Gastrocnemius medialis (tissue), 4 donors: Measurements from ENCODE around the gene AVPR2. TPM values are rescaled to one million over a fixed set of nuclear protein-coding genes. Genes with fewer than 3 reads are reported as not detected.

Experiments
- ATAC-seq, 2 donors: fragments of 150-250 bp; one replicate each; pipeline ENCODE4 v1.9.1; 2016
- DNase-seq, 2 donors: peaks; one replicate each; pipeline ENCODE4 v3.0.0-alpha.2; 2019
- H3K27ac ChIP-seq, 4 donors: fragments of 200-600 bp; sonication (generic); 1 replicate in 1 of 4; 2 replicates in 3 of 4; pipeline ENCODE4 v1.5.1; 2016 to 2018; ENCODE audit warnings: mild to moderate bottlenecking in 2 of 4, moderate library complexity in 1 of 4
- H3K27me3 ChIP-seq, 3 donors: fragments of 200-600 bp; sonication (generic) in 2 of 3; 1 replicate in 1 of 3; 2 replicates in 2 of 3; pipeline versions ENCODE4 v1.5.1 to v1.6.0; 2016 to 2019; ENCODE audit warnings: mild to moderate bottlenecking in 1 of 3, moderate library complexity in 1 of 3
- H3K36me3 ChIP-seq, 2 donors: fragments of 200-600 bp; sonication (generic) in 1 of 2; one replicate each; pipeline ENCODE4 v1.5.1; 2017 to 2018
- H3K4me1 ChIP-seq, 2 donors: fragments of 200-600 bp; sonication (generic) in 1 of 2; one replicate each; pipeline ENCODE4 v1.5.1; 2016 to 2017; ENCODE audit warnings: mild to moderate bottlenecking in 2 of 2
- H3K4me3 ChIP-seq, 4 donors: fragments of 200-600 bp; sonication (generic) in 3 of 4; 1 replicate in 1 of 4; 2 replicates in 3 of 4; pipeline ENCODE4 v1.5.1; 2016 to 2019; ENCODE audit warnings: mild to moderate bottlenecking in 2 of 4
- H3K9me3 ChIP-seq, 3 donors: fragments of 200-600 bp; sonication (generic) in 2 of 3; 1 replicate in 1 of 3; 2 replicates in 2 of 3; pipeline ENCODE4 v1.5.1; 2016 to 2019
- CTCF ChIP-seq, 5 experiments: fragments of 450-650 bp in 3 of 5; fragments of 200-600 bp in 2 of 5; sonication (generic) in 2 of 5; IDR thresholded peaks in 4 of 5; conservative IDR thresholded peaks in 1 of 5; 1 replicate in 4 of 5; 2 replicates in 1 of 5; pipeline ENCODE4 v1.5.1; 2016 to 2019; ENCODE audit warnings: antibody characterized with exemption in 5 of 5, mild to moderate bottlenecking in 3 of 5, moderate library complexity in 3 of 5
- POLR2A ChIP-seq, 2 donors: fragments of 450-650 bp; IDR thresholded peaks; one replicate each; pipeline ENCODE4 v1.6.1; 2017; ENCODE audit warnings: antibody characterized with exemption in 2 of 2, mild to moderate bottlenecking in 2 of 2, moderate library complexity in 2 of 2
- in situ Hi-C, 4 donors: fragments of 200-750 bp; cut with MboI; loops; one replicate each; pipeline versions ENCODE4 v1.15.0 to v1.8.0; 2017; ENCODE audit warnings: low sequenced_read_pairs in 4 of 4
- intact Hi-C: fragments of 100-400 bp; cut with DNase I; formaldehyde crosslinking; loops from one replicate; pipeline ENCODE4 v1.15.1; 2023; ENCODE audit warnings: low total_unique reads
- total RNA-seq, 4 donors: library from RNA; depleted of rRNA; stranded (reverse); fragments of >200 nt; gene quantifications; one replicate each; pipeline versions ENCODE4 v1.1.0 to v1.2.3, GENCODE V29; 2016

Gene AVPR2
- total RNA-seq, 4 donors from 2014 or later = 1.5 to 3.8 (median 2.0) TPM

DNA sequence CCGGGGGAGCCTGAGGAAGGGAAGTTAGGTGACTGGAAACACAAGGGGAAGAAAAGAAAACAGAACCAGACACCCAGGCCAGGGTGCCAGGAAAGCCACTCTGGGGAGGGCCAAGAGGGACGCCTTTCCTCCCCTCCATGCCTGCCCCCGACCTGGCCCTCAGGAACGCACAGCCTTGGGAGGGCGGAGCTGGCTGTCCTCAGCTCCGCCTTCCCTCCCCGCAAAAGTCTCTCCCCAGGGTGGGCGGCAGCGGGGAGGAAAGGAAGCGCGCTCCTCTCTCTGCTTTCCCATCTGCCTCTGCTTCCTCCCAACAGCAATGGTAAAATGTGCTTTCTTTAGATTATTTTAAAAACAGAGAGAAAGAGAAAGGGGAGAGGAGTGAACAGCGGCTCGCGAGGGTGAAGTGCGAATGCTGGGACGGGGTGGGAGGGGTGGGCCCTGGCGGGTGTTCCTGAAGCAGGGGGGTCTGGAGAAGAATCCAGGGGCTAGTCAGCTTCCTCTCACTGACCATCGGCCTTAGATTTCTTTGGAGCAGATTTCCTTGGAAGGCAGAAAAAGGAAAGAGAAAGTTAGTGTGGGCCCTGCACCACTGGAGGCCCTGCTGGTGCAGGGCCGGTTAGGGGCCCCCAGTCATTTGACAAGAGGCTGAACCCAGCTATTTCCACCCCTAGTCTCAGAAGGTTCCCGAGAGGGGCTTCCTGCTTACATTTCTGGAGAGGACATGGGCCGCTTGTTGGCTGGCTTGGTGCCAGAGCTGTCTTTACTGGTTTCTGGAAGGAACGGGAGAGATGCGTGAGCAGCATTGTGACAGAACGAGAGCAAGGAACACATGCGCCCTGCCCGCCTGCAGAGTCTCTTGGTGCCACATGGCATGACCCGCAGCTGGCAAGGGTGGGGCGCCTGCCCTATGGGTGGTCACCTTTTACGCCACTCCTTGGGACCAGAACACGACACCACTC lies 44.7 kb downstream of the AVPR2 start:
- no peaks in the 10 kb centered on the region for H3K9me3 ChIP-seq
- TF ChIP-seq CTCF (IDR thresholded peaks at IDR 0.05 in 4 of 5, conservative IDR thresholded peaks at IDR 0.05 in 1 of 5) (no peak), POLR2A (IDR thresholded peaks at IDR 0.05) (no peak)
- in situ Hi-C loops = loop anchor here in 1 of 4 donors (25.0 kb wide), 1 partner anchor 162 kb away; the partner anchor contains the start of genes IDH3G, SRPK3 and SSR4
- intact Hi-C loops = no loop called here
- ATAC-seq (no peak), DNase-seq (no peak)
- no peak overlapping the region for H3K4me3 ChIP-seq
- peak overlapping the region; percentile 1 to 50 (median 20) for H3K27ac ChIP-seq
- peaks cover 0 to 50% of the 10 kb centered on the region in 2 donors for H3K36me3 ChIP-seq
- no peaks in the 10 kb centered on the region for H3K27me3 ChIP-seq
- H3K4me1 ChIP-seq = no peaks in the 10 kb centered on the region

DNA sequence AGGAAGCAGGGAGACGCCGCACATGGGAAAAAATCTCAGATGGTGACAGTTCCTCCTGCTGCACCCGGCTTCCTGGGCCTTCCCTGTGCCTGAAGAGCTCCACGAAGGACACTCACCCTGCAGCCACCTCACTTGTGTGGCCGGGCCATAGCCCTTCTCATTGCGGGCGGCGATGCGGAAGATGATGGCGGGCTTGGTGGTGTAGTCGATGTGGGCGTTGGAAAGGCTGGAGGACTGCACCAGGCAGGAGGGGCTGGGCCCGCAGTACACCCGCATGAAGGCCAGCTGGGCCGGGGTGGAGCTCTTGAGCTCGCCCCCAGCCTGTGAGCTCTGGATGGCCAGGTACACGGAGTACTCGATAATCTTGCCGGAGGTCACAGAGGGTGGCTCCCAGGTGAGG lies 45.7 kb downstream of the AVPR2 start:
- TF ChIP-seq CTCF (IDR thresholded peaks at IDR 0.05 in 4 of 5, conservative IDR thresholded peaks at IDR 0.05 in 1 of 5) (no peak), POLR2A (IDR thresholded peaks at IDR 0.05) (no peak)
- intact Hi-C loops (loop anchor here (10.0 kb wide), 1 partner anchor 995 kb away; no protein-coding TSS in a partner anchor), in situ Hi-C loops (loop anchor here in 3 of 4 donors (25.0 kb wide), 4 partner anchors 112 to 988 kb away; partner anchors contain the start of genes IDH3G (in 2 of the 3), SRPK3 (in 2 of the 3), SSR4 (in 2 of the 3) and G6PD (in 1 of the 3))
- H3K9me3 ChIP-seq = no peaks in the 10 kb centered on the region
- no peaks in the 10 kb centered on the region for H3K27me3 ChIP-seq
- no peak overlapping the region for H3K4me3 ChIP-seq
- no peak for ATAC-seq
- DNase-seq = no peak
- peaks cover 0 to 58% of the 10 kb centered on the region in 2 donors for H3K36me3 ChIP-seq
- no peak overlapping the region for H3K27ac ChIP-seq
- H3K4me1 ChIP-seq = no peaks in the 10 kb centered on the region

GRCh38 chrX:153951683-153952372 lies 47.4 kb downstream of the AVPR2 start:
- H3K4me1 ChIP-seq = no peaks in the 10 kb centered on the region
- no peak overlapping the region for H3K27ac ChIP-seq
- intact Hi-C loops = loop anchor here (2.0 to 10.0 kb wide), 2 partner anchors 187 to 997 kb away; partner anchors contain the start of gene PLXNB3

More at GRCh38 chrX:153951683-153952372, 47.4 kb downstream of the AVPR2 start:
- DNase-seq (no peak), ATAC-seq (no peak)
- no peaks in the 10 kb centered on the region for H3K27me3 ChIP-seq
- no peaks in the 10 kb centered on the region for H3K9me3 ChIP-seq
- TF ChIP-seq POLR2A (IDR thresholded peaks at IDR 0.05) (no peak), CTCF (IDR thresholded peaks at IDR 0.05 in 4 of 5, conservative IDR thresholded peaks at IDR 0.05 in 1 of 5) (no peak)
- in situ Hi-C loops = loop anchor here in 3 of 4 donors (25.0 kb wide), 4 partner anchors 110 to 990 kb away; partner anchors contain the start of genes IDH3G (in 2 of the 3), SRPK3 (in 2 of the 3), SSR4 (in 2 of the 3) and G6PD (in 1 of the 3)
- no peak overlapping the region for H3K4me3 ChIP-seq
- H3K36me3 ChIP-seq = peaks cover 0 to 66% of the 10 kb centered on the region in 2 donors
